Trophoblast cell (in vitro differentiated cells and primary cell): ENCODE data around the gene NOSIP.
A peak's percentile ranks its signal among the peaks of the same experiment; 100 is the strongest.

ENCODE experiments used
- DNase-seq, 2 donors: peaks; one replicate each; pipeline ENCODE4 v3.0.0-alpha.2; 2016
- H2AFZ ChIP-seq: 2 replicates; pipeline ENCODE4 v1.6.1; 2013; ENCODE audit warnings: low read length, moderate library complexity, mild to moderate bottlenecking; ENCODE audit not compliant: insufficient read depth, poor library complexity
- H2AK5ac ChIP-seq: 2 replicates; pipeline ENCODE4 v1.6.1; 2013; ENCODE audit warnings: mild to moderate bottlenecking, low read length
- H2BK120ac ChIP-seq: 2 replicates; pipeline ENCODE4 v1.6.1; 2013; ENCODE audit warnings: low read length, mild to moderate bottlenecking, moderate library complexity; ENCODE audit not compliant: insufficient read depth, poor library complexity
- H2BK12ac ChIP-seq: 2 replicates; pipeline ENCODE4 v1.6.1; 2013; ENCODE audit warnings: mild to moderate bottlenecking, low read length, moderate library complexity
- H2BK5ac ChIP-seq: 2 replicates; pipeline ENCODE4 v1.6.1; 2013; ENCODE audit warnings: low read length, low read depth, moderate library complexity, mild to moderate bottlenecking; ENCODE audit not compliant: poor library complexity
- H3K14ac ChIP-seq: 2 replicates; pipeline ENCODE4 v1.6.1; 2013; ENCODE audit warnings: mild to moderate bottlenecking, low read length
- H3K18ac ChIP-seq: 2 replicates; pipeline ENCODE4 v1.6.1; 2013; ENCODE audit warnings: mild to moderate bottlenecking, low read length
- H3K23ac ChIP-seq: 2 replicates; pipeline ENCODE4 v1.6.1; 2013; ENCODE audit warnings: low read length
- H3K27ac ChIP-seq: 2 replicates; pipeline ENCODE4 v1.5.1; 2013; ENCODE audit warnings: low read depth, mild to moderate bottlenecking, inconsistent platforms, low read length, moderate library complexity
- H3K27me3 ChIP-seq: 2 replicates; pipeline ENCODE4 v1.6.1; 2013; ENCODE audit warnings: inconsistent platforms, mild to moderate bottlenecking, low read length, moderate library complexity; ENCODE audit not compliant: insufficient read depth
- H3K36me3 ChIP-seq, 2 experiments: 1 replicate in 1 of 2; 2 replicates in 1 of 2; pipeline ENCODE4 v1.6.1; 2013; ENCODE audit warnings: low read length in 2 of 2, mild to moderate bottlenecking in 2 of 2, moderate library complexity in 1 of 2; ENCODE audit not compliant: insufficient read depth in 2 of 2, control insufficient read depth in 1 of 2
- H3K4ac ChIP-seq: 2 replicates; pipeline ENCODE4 v1.6.1; 2013; ENCODE audit warnings: low read depth, mild to moderate bottlenecking, low read length, moderate library complexity
- H3K4me1 ChIP-seq, 2 experiments: 1 replicate in 1 of 2; 2 replicates in 1 of 2; pipeline ENCODE4 v1.6.1; 2013; ENCODE audit warnings: low read length in 2 of 2, mild to moderate bottlenecking in 2 of 2, moderate library complexity in 1 of 2; ENCODE audit not compliant: insufficient read depth in 2 of 2, control insufficient read depth in 1 of 2
- H3K4me2 ChIP-seq: 2 replicates; pipeline ENCODE4 v1.6.1; 2013; ENCODE audit warnings: inconsistent platforms, mild to moderate bottlenecking, low read length, moderate library complexity
- H3K4me3 ChIP-seq: 2 replicates; pipeline ENCODE4 v1.5.1; 2013; ENCODE audit warnings: mild to moderate bottlenecking, low read depth, low read length, inconsistent platforms
- H3K79me1 ChIP-seq: one replicate; pipeline ENCODE4 v1.6.1; 2013; ENCODE audit warnings: low read length
- H3K79me2 ChIP-seq: 2 replicates; pipeline ENCODE4 v1.6.1; 2013; ENCODE audit warnings: low read length, mild to moderate bottlenecking; ENCODE audit not compliant: control insufficient read depth, insufficient read depth, poor library complexity
- H3K9ac ChIP-seq: 2 replicates; pipeline ENCODE4 v1.6.1; 2013; ENCODE audit warnings: mild to moderate bottlenecking, low read length
- H3K9me3 ChIP-seq: 2 replicates; pipeline ENCODE4 v1.6.1; 2013; ENCODE audit warnings: low read depth, mild to moderate bottlenecking, control low read depth, inconsistent platforms, low read length; ENCODE audit not compliant: insufficient read depth
- H4K12ac ChIP-seq: 2 replicates; pipeline ENCODE4 v1.6.1; 2013; ENCODE audit warnings: low read depth, mild to moderate bottlenecking, low read length, moderate library complexity
- H4K8ac ChIP-seq: 2 replicates; pipeline ENCODE4 v1.6.1; 2013; ENCODE audit warnings: low read depth, mild to moderate bottlenecking, low read length, moderate library complexity
- H4K91ac ChIP-seq: one replicate; pipeline ENCODE4 v1.6.1; 2013; ENCODE audit warnings: low read depth, mild to moderate bottlenecking, low read length, moderate library complexity
- WGBS: extraction: QIAGEN DNeasy Blood & Tissue Kit; methylation state at CpG from one replicate; pipeline ENCODE4 v1.1.7; 2013; ENCODE audit warnings: missing lambda C conversion rate; ENCODE audit not compliant: insufficient read length, insufficient coverage; ENCODE audit errors: extremely low coverage; 5-methylcytosine and 5-hydroxymethylcytosine counted together

The NOSIP gene

GRCh38 chr19:49589502-49589905 lies 9.1 kb upstream of the NOSIP start:
- Histone ChIP-seq H3K79me1 (peaks cover 20% of the 10 kb centered on the region), H2BK5ac (no peak overlapping the region), H3K9ac (no peak overlapping the region), H3K18ac (no peak overlapping the region), H3K27me3 (no peaks in the 10 kb centered on the region), H3K4me3 (no peak overlapping the region), H3K4me1 (peaks cover 5 to 11% of the 10 kb centered on the region in 2 experiments), H4K91ac (no peak overlapping the region), H3K23ac (no peak overlapping the region), H4K8ac (peak overlapping the region; percentile 63), H2AK5ac (peak overlapping the region; percentile 75), H2BK12ac (peak overlapping the region; percentile 34), H3K14ac (no peak overlapping the region), H3K4me2 (peak overlapping the region; percentile 1), H3K79me2 (peaks cover 14% of the 10 kb centered on the region), H3K27ac (no peak overlapping the region), H2BK120ac (no peak overlapping the region), H3K4ac (no peak overlapping the region), H3K36me3 (peaks cover 3 to 8% of the 10 kb centered on the region in 2 experiments), H3K9me3 (no peaks in the 10 kb centered on the region), H4K12ac (peak overlapping the region; percentile 44), H2AFZ (no peak overlapping the region)
- peak in 1 of 2 donors; percentile 27 for DNase-seq
- no CpG with 5 or more reads among the region's 5 CpGs for WGBS

- Histone ChIP-seq H4K91ac (no peak overlapping the region), H3K4me3 (no peak overlapping the region), H3K23ac (no peak overlapping the region), H4K12ac (no peak overlapping the region), H3K9ac (no peak overlapping the region), H3K18ac (no peak overlapping the region), H3K4me2 (no peak overlapping the region), H2BK120ac (no peak overlapping the region), H3K36me3 (no peaks in the 10 kb centered on the region), H3K4me1 (peaks cover 5 to 11% of the 10 kb centered on the region in 2 experiments), H3K14ac (no peak overlapping the region), H4K8ac (no peak overlapping the region), H3K4ac (no peak overlapping the region), H2BK12ac (no peak overlapping the region), H2AFZ (no peak overlapping the region), H3K79me2 (peaks cover 14% of the 10 kb centered on the region), H3K27me3 (no peaks in the 10 kb centered on the region), H3K9me3 (no peaks in the 10 kb centered on the region), H3K27ac (no peak overlapping the region), H2BK5ac (no peak overlapping the region), H3K79me1 (peaks cover 20% of the 10 kb centered on the region), H2AK5ac (no peak overlapping the region)
- no CpG with 5 or more reads among the region's 18 CpGs for WGBS
- DNase-seq, result peak; percentile 1 to 9
Measured at GRCh38 chr19:49588365-49589122, 8.2 kb upstream of the NOSIP start.

DNA sequence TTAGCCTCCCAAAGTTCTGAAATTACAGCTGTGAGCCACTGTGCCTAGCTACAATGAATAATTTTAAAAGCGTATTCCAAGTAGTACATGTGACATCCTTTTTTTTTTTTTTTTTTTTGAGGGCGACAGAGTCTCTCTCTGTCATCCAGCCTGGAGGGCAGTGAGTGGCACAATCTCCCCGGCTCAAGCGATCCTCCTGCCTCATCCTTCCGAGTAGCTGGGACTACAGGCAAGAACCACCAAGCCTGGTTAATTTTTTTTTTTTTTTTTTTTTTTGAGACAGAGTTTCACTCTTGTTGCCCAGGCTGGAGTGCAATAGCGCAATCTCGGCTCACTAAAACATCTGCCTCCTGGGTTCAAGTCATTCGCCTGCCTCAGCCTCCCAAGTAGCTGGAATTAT lies 6.9 kb upstream of the NOSIP start:
- no CpG with 5 or more reads among the region's 8 CpGs for WGBS

DNA sequence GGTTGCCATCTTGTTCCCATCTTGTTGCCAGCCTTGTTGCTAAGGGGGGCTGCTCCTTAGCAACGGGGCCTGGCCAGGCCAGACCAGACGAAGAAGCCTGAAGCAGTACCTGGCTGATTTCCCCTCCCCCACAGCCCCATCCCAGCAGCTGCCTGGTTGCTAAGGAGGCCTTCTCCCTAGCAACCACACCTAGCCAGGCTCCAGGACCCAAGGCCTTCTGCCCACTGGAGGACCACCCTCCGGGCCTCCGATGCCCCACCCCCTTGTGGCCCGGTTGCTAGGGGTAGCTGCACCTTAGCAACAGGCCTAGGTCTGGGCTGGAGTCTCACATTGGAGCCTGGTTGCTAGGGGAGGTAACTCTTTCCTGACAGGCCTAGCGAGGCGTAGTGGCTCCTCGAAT lies 4.7 kb upstream of the NOSIP start:
- Histone ChIP-seq H3K4me3 (no peak overlapping the region), H3K4me2 (no peak overlapping the region), H3K18ac (no peak overlapping the region), H2AFZ (no peak overlapping the region), H3K4ac (no peak overlapping the region), H3K9me3 (no peaks in the 10 kb centered on the region), H3K36me3 (no peaks in the 10 kb centered on the region), H2AK5ac (no peak overlapping the region), H2BK12ac (no peak overlapping the region), H3K27ac (no peak overlapping the region), H2BK5ac (no peak overlapping the region), H3K14ac (no peak overlapping the region), H4K8ac (no peak overlapping the region), H3K9ac (no peak overlapping the region), H3K79me2 (peaks cover 3% of the 10 kb centered on the region), H3K23ac (no peak overlapping the region), H2BK120ac (no peak overlapping the region), H3K27me3 (no peaks in the 10 kb centered on the region), H4K91ac (no peak overlapping the region), H4K12ac (no peak overlapping the region), H3K4me1 (peaks cover 0 to 13% of the 10 kb centered on the region in 2 experiments), H3K79me1 (peaks cover 11% of the 10 kb centered on the region)
- DNase-seq, result no peak
- WGBS, result no CpG with 5 or more reads among the region's 8 CpGs

More for the DNA sequence above, 6.9 kb upstream of the NOSIP start:
- no peaks in the 10 kb centered on the region for H3K36me3 ChIP-seq
- H3K9me3 ChIP-seq, result no peaks in the 10 kb centered on the region
- H2AFZ ChIP-seq, result no peak overlapping the region
- H3K4me1 ChIP-seq, result peaks cover 5 to 10% of the 10 kb centered on the region in 2 experiments
- no peak overlapping the region for H3K4me3 ChIP-seq
- peaks cover 14% of the 10 kb centered on the region for H3K79me2 ChIP-seq
- H4K12ac ChIP-seq, result no peak overlapping the region
- no peak overlapping the region for H3K18ac ChIP-seq
- no peak overlapping the region for H4K91ac ChIP-seq
- H3K9ac ChIP-seq, result no peak overlapping the region
- H2AK5ac ChIP-seq, result no peak overlapping the region
- H2BK5ac ChIP-seq, result no peak overlapping the region
- DNase-seq, result peak; percentile 29 to 58
- no peak overlapping the region for H3K4me2 ChIP-seq
- H3K79me1 ChIP-seq, result peaks cover 19% of the 10 kb centered on the region
- no peak overlapping the region for H3K4ac ChIP-seq
- no peak overlapping the region for H4K8ac ChIP-seq
- no peak overlapping the region for H3K14ac ChIP-seq
- no peaks in the 10 kb centered on the region for H3K27me3 ChIP-seq
- H2BK12ac ChIP-seq, result no peak overlapping the region
- H2BK120ac ChIP-seq, result no peak overlapping the region
- no peak overlapping the region for H3K23ac ChIP-seq
- no peak overlapping the region for H3K27ac ChIP-seq
